Fibroblast of lung (primary cell): Measurements from ENCODE around the gene USP24. TPM values are rescaled to one million over a fixed set of nuclear protein-coding genes. Genes with fewer than 3 reads are reported as not detected.

Experiments used
- DNase-seq, 2 donors: peaks; one replicate each; pipeline versions ENCODE4 v3.0.0 to v3.0.0-alpha.2; 2010; ENCODE audit warnings: low read depth in 2 of 2
- H2AFZ ChIP-seq: 2 replicates; pipeline ENCODE4 v1.5.1; 2012; ENCODE audit warnings: low read length, control low read depth, inconsistent platforms
- H3K27ac ChIP-seq: 2 replicates; pipeline ENCODE4 v1.5.1; 2011; ENCODE audit warnings: low read length, control low read depth; ENCODE audit not compliant: insufficient read depth
- H3K27me3 ChIP-seq: 2 replicates; pipeline ENCODE4 v1.5.1; 2011; ENCODE audit warnings: mild to moderate bottlenecking, low read length; ENCODE audit not compliant: control insufficient read depth, insufficient read depth
- H3K36me3 ChIP-seq: 2 replicates; pipeline ENCODE4 v1.5.1; 2011; ENCODE audit warnings: low read length; ENCODE audit not compliant: control insufficient read depth, insufficient read depth
- H3K4me1 ChIP-seq: 2 replicates; pipeline ENCODE4 v1.5.1; 2011; ENCODE audit warnings: low read length; ENCODE audit not compliant: control insufficient read depth, insufficient read depth; ENCODE audit errors: extremely low read depth
- H3K4me2 ChIP-seq: 2 replicates; pipeline ENCODE4 v1.5.1; 2011; ENCODE audit warnings: low read length, control low read depth; ENCODE audit not compliant: insufficient read depth; ENCODE audit errors: extremely low read depth
- H3K4me3 ChIP-seq, 4 experiments: fragments of 200-600 bp in 1 of 4; sonication (generic) in 1 of 4; replicated peaks in 1 of 4; 2 replicates each; pipeline ENCODE4 v1.5.1; 2011 to 2016; ENCODE audit warnings: low read length in 4 of 4, low read depth in 3 of 4, mild to moderate bottlenecking in 3 of 4, control low read depth in 2 of 4, inconsistent platforms in 1 of 4, mixed read lengths in 1 of 4; ENCODE audit not compliant: insufficient read depth in 1 of 4; ENCODE audit errors: control extremely low read depth in 1 of 4
- H3K79me2 ChIP-seq: 2 replicates; pipeline ENCODE4 v1.5.1; 2012; ENCODE audit warnings: mild to moderate bottlenecking, low read length, inconsistent platforms; ENCODE audit not compliant: control insufficient read depth, insufficient read depth
- H3K9ac ChIP-seq: 2 replicates; pipeline ENCODE4 v1.5.1; 2011; ENCODE audit warnings: mild to moderate bottlenecking, low read length, control low read depth; ENCODE audit not compliant: insufficient read depth
- H3K9me3 ChIP-seq: 2 replicates; pipeline ENCODE4 v1.5.1; 2012; ENCODE audit warnings: low read depth, low read length; ENCODE audit not compliant: control insufficient read depth, insufficient read depth
- H4K20me1 ChIP-seq: 2 replicates; pipeline ENCODE4 v1.5.1; 2011; ENCODE audit warnings: low read length; ENCODE audit not compliant: control insufficient read depth, insufficient read depth; ENCODE audit errors: extremely low read depth
- EZH2 ChIP-seq: IDR thresholded peaks from 2 replicates; pipeline ENCODE4 v1.5.1; 2012; ENCODE audit warnings: low read length, control low read depth, mild to moderate bottlenecking; ENCODE audit errors: missing control alignments
- polyA plus RNA-seq, 2 donors: library from polyadenylated mRNA; depleted of rRNA in 1 of 2; stranded (reverse) in 1 of 2; unstranded in 1 of 2; fragments of >200 nt; gene quantifications; 2 replicates each; pipeline ENCODE4 v1.2.1, GENCODE V29; 2011 to 2012; ENCODE audit warnings: missing spikeins in 1 of 2
- total RNA-seq: library from RNA; depleted of rRNA; stranded (reverse); fragments of >200 nt; gene quantifications from 2 replicates; pipeline ENCODE4 v1.2.1, GENCODE V29; 2014
- TF ChIP-seq, protein P1 (sequence below), 2 donors: IDR thresholded peaks in 1 of 2; conservative IDR thresholded peaks in 1 of 2; 1 replicate in 1 of 2; 2 replicates in 1 of 2; pipeline ENCODE4 v1.5.1; 2011 to 2012; ENCODE audit warnings: low read length in 2 of 2, control low read depth in 1 of 2, inconsistent platforms in 1 of 2, low read depth in 1 of 2, mild to moderate bottlenecking in 1 of 2

USP24 gene
- total and polyA plus RNA-seq, 2 donors (not counting 1 experiment from before 2014, with no cell fraction given): 16.4 to 63.9 TPM

DNA sequence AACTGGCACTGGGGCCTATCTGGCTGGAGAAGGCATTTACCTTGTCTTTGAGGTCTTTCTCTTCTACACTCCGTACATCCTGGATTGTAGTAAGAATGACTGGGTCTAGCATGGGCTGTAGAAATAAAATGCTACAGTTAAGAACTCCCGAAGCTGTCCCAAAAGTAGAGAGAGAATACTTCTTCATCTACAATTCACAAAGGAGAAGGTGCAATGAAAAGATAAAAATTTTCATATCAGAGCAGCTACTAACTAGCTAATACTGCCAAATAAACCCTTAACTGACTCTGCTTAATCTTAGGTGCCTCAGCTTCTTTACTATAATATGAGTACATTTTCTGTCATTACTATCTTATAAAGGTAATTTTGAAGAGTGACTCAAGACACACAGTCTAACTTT is 55.6 kb downstream of the USP24 start:
- H3K4me1 ChIP-seq: no peaks in the 10 kb centered on the region
- peaks cover 2% of the 10 kb centered on the region for H3K36me3 ChIP-seq
- no peak overlapping the region for H3K4me2 ChIP-seq
- no peak overlapping the region for H2AFZ ChIP-seq
- H3K4me3 ChIP-seq: no peak overlapping the region
- no peaks in the 10 kb centered on the region for H3K27me3 ChIP-seq
- H3K9me3 ChIP-seq: no peaks in the 10 kb centered on the region
- H3K79me2 ChIP-seq: no peaks in the 10 kb centered on the region
- TF ChIP-seq, protein P1, sequence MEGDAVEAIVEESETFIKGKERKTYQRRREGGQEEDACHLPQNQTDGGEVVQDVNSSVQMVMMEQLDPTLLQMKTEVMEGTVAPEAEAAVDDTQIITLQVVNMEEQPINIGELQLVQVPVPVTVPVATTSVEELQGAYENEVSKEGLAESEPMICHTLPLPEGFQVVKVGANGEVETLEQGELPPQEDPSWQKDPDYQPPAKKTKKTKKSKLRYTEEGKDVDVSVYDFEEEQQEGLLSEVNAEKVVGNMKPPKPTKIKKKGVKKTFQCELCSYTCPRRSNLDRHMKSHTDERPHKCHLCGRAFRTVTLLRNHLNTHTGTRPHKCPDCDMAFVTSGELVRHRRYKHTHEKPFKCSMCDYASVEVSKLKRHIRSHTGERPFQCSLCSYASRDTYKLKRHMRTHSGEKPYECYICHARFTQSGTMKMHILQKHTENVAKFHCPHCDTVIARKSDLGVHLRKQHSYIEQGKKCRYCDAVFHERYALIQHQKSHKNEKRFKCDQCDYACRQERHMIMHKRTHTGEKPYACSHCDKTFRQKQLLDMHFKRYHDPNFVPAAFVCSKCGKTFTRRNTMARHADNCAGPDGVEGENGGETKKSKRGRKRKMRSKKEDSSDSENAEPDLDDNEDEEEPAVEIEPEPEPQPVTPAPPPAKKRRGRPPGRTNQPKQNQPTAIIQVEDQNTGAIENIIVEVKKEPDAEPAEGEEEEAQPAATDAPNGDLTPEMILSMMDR (conservative IDR thresholded peaks at IDR 0.05 in 1 of 2, IDR thresholded peaks at IDR 0.05 in 1 of 2; ENCODE audit: low read depth in 1 of 2, low read length in 2 of 2): no peak
- no peak for TF ChIP-seq EZH2
- H3K9ac ChIP-seq: no peak overlapping the region
- H3K27ac ChIP-seq: no peak overlapping the region
- DNase-seq: no peak
- no peaks in the 10 kb centered on the region for H4K20me1 ChIP-seq

DNA sequence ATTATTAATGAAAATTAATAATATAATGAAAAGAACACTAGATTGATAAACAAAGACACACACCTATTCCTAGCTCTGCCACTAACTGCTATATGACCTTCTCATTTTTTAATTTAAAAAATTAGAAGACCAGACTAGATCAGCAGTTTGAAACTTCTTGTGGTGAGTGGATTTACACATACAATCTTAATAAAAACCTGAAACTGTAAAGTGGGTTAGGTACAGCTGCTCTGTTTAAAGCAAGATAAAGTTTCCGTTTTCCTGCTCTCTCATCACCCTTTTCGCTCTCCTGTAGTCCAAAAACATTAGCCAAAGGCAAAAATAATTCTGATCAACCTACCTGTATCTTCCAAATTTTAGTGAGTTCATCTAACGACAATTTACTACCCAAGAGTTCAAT is 58.6 kb downstream of the USP24 start:
- no peak overlapping the region for H3K4me2 ChIP-seq
- H3K9ac ChIP-seq: no peak overlapping the region
- no peak overlapping the region for H2AFZ ChIP-seq
- no peaks in the 10 kb centered on the region for H3K27me3 ChIP-seq
- H3K4me3 ChIP-seq: no peak overlapping the region
- H3K27ac ChIP-seq: no peak overlapping the region
- H3K36me3 ChIP-seq: peaks cover 11% of the 10 kb centered on the region
- H3K4me1 ChIP-seq: no peaks in the 10 kb centered on the region
- H3K79me2 ChIP-seq: no peaks in the 10 kb centered on the region
- TF ChIP-seq, protein P1 (conservative IDR thresholded peaks at IDR 0.05 in 1 of 2, IDR thresholded peaks at IDR 0.05 in 1 of 2; ENCODE audit: low read depth in 1 of 2, low read length in 2 of 2): no peak
- TF ChIP-seq EZH2: no peak
- no peaks in the 10 kb centered on the region for H4K20me1 ChIP-seq
- no peak for DNase-seq
- H3K9me3 ChIP-seq: no peaks in the 10 kb centered on the region

DNA sequence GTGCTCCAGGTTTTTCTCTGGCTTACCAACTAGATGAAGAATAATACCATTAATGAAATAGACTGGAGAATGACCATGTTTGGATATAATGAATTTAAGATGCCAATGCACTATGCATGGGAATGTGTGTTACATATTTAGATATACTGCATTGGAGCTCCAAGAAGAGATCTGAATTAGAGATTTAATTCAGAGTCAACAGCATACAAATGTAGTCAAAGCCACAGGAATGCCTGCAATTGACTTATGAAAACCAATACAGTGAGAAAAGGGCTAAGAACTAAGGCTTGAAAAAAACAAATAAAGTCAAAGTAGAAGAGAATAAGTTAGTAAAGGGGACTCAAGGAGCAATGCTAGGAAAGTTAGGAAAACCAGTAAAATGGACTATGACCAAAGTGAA is 59.1 kb downstream of the USP24 start:
- DNase-seq: peak in 1 of 2 donors; percentile 75
- TF ChIP-seq EZH2: no peak
- TF ChIP-seq, protein P1 (conservative IDR thresholded peaks at IDR 0.05 in 1 of 2, IDR thresholded peaks at IDR 0.05 in 1 of 2; ENCODE audit: low read depth in 1 of 2, low read length in 2 of 2): no peak
- H3K4me3 ChIP-seq: no peak overlapping the region
- no peaks in the 10 kb centered on the region for H3K9me3 ChIP-seq
- no peak overlapping the region for H3K9ac ChIP-seq
- no peaks in the 10 kb centered on the region for H3K4me1 ChIP-seq
- no peaks in the 10 kb centered on the region for H4K20me1 ChIP-seq
- no peaks in the 10 kb centered on the region for H3K27me3 ChIP-seq
- H3K36me3 ChIP-seq: peaks cover 13% of the 10 kb centered on the region
- H3K4me2 ChIP-seq: no peak overlapping the region
- no peak overlapping the region for H2AFZ ChIP-seq
- no peak overlapping the region for H3K27ac ChIP-seq
- H3K79me2 ChIP-seq: no peaks in the 10 kb centered on the region
